ENCODE results near the gene SLC39A11. TPM values are rescaled to one million over a fixed set of nuclear protein-coding genes. Genes with fewer than 3 reads are reported as not detected.

The SLC39A11 gene
- total RNA-seq, 1 donor from 2014 or later: 26.0 TPM

DNA sequence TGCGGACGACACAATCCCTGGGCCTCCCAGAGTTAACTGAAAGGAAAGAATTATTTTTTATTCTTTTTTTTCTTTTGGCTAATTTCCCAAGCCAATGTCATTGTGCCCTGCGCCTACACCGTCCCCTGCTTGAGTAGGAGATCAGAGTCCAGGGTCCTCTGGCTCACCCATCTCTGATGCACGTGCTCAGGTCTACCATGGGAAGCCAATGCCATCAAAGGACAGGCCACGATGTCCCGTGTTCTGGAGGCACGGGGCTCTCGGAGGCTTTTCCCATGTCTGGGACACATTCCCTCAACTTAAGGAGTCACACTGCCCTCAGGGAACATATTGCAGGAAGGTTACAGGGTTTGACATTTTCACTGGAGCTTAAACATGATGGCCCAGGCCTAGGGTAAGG is 123.7 kb downstream of the SLC39A11 start:
- Mint-ChIP-seq H3K36me3 (no peaks in the 10 kb centered on the region), H3K4me3 (no peak overlapping the region), H3K9me3 (no peaks in the 10 kb centered on the region), H3K27ac (no peak overlapping the region), H3K4me1 (peaks cover 9% of the 10 kb centered on the region), H3K27me3 (ENCODE audit: low read depth) (no peaks in the 10 kb centered on the region)
- TF ChIP-seq, protein P1, sequence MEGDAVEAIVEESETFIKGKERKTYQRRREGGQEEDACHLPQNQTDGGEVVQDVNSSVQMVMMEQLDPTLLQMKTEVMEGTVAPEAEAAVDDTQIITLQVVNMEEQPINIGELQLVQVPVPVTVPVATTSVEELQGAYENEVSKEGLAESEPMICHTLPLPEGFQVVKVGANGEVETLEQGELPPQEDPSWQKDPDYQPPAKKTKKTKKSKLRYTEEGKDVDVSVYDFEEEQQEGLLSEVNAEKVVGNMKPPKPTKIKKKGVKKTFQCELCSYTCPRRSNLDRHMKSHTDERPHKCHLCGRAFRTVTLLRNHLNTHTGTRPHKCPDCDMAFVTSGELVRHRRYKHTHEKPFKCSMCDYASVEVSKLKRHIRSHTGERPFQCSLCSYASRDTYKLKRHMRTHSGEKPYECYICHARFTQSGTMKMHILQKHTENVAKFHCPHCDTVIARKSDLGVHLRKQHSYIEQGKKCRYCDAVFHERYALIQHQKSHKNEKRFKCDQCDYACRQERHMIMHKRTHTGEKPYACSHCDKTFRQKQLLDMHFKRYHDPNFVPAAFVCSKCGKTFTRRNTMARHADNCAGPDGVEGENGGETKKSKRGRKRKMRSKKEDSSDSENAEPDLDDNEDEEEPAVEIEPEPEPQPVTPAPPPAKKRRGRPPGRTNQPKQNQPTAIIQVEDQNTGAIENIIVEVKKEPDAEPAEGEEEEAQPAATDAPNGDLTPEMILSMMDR (IDR thresholded peaks at IDR 0.05; ENCODE audit: unreplicated experiment): no peak
- DNase-seq (ENCODE audit: low spot score in 2 of 2, unreplicated experiment in 2 of 2): no peak

DNA sequence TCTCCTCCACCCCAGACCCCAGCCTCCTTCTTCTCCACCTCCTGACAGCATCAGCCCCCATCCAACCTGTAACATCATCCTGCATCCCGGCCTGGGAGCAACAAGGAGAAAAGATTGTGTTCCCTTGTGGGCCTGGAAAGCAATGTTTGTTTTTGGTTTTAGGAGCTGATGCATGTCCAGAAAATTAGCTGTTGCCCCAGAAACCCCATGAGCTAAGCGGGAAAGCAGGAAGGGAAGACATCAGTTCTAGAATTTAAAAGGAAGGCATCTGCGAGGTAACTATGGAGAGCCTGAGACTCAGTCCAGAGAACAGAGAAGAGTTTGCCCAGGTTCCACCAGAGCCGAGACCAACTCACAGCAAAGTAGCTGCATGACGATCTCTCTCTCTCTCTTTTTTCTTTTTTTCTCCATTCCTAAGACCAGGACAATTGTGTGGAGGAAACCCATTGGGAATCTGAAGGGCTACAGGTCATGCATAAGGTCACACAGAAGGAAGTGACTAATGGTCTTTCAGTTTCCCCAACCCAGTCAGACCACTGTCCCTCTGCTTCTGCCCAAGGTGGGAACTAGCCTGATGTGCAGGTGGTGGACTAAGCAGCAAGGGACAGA is 124.4 kb downstream of the SLC39A11 start:
- DNase-seq (ENCODE audit: low spot score in 2 of 2, unreplicated experiment in 2 of 2): no peak
- no peak overlapping the region for H3K4me3 Mint-ChIP-seq
- no peaks in the 10 kb centered on the region for H3K27me3 Mint-ChIP-seq (ENCODE audit: low read depth)
- H3K27ac Mint-ChIP-seq: no peak overlapping the region
- no peaks in the 10 kb centered on the region for H3K36me3 Mint-ChIP-seq
- TF ChIP-seq, protein P1 (IDR thresholded peaks at IDR 0.05; ENCODE audit: unreplicated experiment): no peak
- peaks cover 9% of the 10 kb centered on the region for H3K4me1 Mint-ChIP-seq
- no peaks in the 10 kb centered on the region for H3K9me3 Mint-ChIP-seq

DNA sequence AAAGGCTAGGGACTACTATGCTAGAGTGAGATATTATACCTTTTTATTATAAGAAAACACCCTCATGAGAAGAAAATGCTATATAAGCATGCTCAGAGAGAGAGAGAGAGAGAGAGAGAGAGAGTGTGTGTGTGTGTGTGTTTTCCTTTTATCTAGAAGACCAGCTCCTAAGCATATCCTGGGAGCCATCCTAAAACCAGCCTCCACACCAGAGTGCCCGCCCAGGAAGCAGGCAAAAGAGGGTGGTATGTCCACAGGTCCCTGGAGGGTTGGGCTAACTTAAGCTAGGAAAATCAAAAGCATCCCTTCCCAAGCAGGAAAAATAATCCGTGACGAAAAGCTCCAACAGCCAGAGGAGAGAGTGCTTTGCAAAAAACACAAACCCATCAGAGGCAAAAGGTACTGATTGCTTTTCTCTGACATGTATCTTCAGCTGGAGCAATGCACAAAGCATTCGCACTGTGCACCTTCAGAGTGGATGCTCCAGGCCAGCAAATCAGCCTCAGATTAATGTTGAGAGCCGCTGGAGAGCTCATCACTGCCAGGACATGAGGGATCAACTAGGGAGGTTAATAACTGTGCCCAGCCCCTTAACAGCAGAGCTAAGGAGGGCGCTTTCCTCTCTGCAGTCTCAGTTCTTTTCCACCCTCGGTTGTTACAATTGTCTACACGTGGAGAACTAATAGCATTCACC is 125.1 kb downstream of the SLC39A11 start:
- Mint-ChIP-seq H3K36me3 (no peaks in the 10 kb centered on the region), H3K4me3 (no peak overlapping the region), H3K4me1 (peaks cover 9% of the 10 kb centered on the region), H3K9me3 (no peaks in the 10 kb centered on the region), H3K27me3 (ENCODE audit: low read depth) (no peaks in the 10 kb centered on the region), H3K27ac (no peak overlapping the region)
- TF ChIP-seq, protein P1 (IDR thresholded peaks at IDR 0.05; ENCODE audit: unreplicated experiment): no peak
- no peak for DNase-seq (ENCODE audit: low spot score in 2 of 2, unreplicated experiment in 2 of 2)

DNA sequence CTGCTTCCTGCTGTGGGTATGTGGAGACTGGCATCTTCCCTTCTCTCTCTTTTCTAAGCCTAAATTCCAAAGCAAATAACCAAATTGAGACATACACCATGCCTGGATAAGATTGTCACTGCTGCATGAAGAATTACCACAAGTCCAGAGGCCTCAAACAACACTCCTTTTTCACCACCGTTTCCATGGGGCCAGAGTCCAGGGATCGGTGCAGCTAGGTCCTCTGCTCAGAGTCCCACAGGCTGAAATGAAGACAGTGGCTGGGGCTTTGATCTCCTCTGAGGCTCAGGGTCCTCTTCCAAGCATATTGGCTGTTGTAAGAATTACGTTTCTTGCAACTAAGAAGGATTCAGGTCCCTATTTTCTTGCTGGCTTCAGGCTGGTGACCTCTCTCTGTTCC is 130.4 kb downstream of the SLC39A11 start:
- Mint-ChIP-seq H3K27me3 (ENCODE audit: low read depth) (no peaks in the 10 kb centered on the region), H3K36me3 (no peaks in the 10 kb centered on the region), H3K4me3 (no peak overlapping the region), H3K9me3 (peaks cover 4% of the 10 kb centered on the region), H3K4me1 (no peaks in the 10 kb centered on the region), H3K27ac (no peak overlapping the region)
- TF ChIP-seq, protein P1 (IDR thresholded peaks at IDR 0.05; ENCODE audit: unreplicated experiment): no peak
- no peak for DNase-seq (ENCODE audit: low spot score in 2 of 2, unreplicated experiment in 2 of 2)

DNA sequence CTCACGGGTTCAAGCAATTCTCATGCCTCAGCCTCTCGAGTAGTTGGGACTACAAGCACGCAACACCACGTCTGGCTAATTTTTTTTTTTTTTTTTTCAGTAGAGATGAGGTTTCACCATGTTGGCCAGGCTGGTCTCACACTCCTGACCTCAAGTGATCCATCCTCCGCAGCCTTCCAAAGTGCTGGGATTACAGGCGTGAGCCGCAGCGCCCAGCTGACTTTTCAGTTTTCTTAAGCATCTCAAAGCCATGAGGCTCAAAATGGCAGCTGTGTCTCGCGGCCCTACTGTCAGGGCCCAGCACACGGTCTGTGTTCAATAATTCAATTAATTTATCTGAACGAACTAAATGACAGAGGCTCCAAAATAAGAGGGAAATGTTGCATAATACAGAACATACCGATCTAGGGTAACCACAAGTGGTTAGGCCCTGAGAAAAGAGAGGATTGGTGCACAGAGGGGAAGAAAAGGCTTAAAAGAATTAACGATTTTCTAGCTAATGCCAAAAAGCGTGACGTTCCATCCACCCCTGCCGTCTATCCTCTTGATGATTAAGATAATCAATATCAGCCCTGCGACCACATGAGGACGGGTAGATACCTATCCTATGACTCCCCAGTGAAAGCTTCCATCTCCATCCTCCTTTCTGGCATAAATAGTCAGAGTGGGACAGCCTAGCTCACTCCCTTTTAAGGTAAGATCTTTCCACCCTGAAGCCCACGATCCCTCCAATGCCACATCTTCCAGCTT is 136.9 kb downstream of the SLC39A11 start:
- no peak for DNase-seq (ENCODE audit: low spot score in 2 of 2, unreplicated experiment in 2 of 2)
- Mint-ChIP-seq H3K9me3 (no peaks in the 10 kb centered on the region), H3K4me3 (no peak overlapping the region), H3K27me3 (ENCODE audit: low read depth) (peaks cover 2% of the 10 kb centered on the region), H3K27ac (no peak overlapping the region), H3K4me1 (no peaks in the 10 kb centered on the region), H3K36me3 (no peaks in the 10 kb centered on the region)
- TF ChIP-seq, protein P1 (IDR thresholded peaks at IDR 0.05; ENCODE audit: unreplicated experiment): no peak
